GM21367 (cell line): Measurements from ENCODE around the gene CDC20.
"Not testable (repeated sequence)": the region's sequence is repeated elsewhere in the genome, so short reads cannot be mapped to it uniquely, and the experiment has no call there.

ENCODE experiments used
- ATAC-seq: cut with Tn5 transposase; IDR thresholded peaks from one replicate; pipeline ENCODE4 v1.9.1; 2021; ENCODE audit not compliant: unreplicated experiment

Gene CDC20

DNA sequence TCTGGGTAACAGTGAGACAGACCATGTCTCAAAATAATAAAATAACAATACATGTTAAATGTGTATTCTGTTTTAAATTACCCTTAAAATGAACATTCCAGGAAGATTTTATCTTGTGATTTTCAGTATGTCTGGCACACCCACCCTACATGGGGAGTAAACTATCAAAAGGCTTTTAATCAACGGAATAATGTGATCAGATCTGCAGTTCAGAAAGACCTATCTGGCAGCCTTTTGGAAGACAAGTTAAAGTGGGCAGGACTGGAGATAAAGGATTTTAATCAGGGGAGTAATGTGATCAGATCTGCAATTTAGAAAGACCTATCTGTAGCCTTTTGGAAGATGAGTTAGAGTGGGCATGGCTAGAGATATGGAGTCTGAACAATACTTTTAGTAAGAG lies 20.7 kb downstream of the CDC20 start:
- ATAC-seq: no peak

DNA sequence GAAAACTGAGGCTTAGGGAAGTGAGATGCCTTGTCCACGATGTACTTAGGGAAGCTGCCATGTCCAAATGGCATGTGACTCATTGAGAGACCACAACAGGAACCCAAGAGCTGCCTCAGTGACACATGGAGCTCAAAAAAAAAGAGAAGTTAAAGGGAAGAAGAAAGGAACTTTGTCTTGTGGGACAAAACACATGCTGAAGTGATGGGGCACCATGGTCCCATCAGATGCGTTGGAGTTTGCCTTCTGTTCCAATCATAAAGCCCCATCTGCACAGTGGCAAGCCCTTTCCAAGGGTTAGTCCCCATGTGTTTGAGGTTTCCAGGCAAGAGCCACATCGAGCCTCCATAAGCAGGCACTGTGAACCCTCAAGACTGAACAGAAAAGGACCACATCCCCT lies 22.8 kb downstream of the CDC20 start:
- no peak for ATAC-seq

DNA sequence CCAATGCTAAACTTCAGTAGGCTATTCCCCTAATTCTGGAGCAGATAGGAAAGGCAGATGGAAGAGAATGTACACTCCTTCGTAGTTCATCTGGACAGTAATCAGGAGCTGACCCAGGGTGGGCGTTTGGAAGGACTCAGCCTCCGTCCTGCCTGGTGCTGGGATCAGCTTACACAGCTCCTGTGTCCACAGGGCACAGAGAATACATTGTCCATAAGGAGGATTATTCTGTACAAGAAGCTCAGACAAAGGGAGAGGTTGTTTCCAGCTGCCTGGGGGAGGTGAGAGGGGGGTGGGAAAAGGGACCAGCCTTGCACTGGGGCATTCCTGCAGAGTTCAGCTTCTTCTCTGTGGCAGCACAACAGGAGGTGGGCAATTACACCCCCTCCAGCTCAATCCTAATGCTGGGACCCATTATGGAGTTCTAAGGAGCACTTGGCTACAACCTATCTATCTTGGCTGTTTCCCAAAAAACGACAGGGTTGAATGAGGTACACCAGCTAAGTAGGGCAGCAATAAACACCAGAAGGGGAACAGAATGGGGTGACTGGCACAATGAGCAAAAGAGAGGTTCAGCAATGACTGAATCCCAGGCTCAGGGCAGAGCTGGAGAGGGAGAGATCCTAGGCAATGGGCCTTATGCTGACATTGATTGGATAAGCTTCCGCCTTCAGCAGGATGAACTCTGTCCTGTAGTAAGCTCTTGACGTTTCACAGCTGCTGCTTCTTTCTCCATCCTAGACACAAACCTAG lies 23.4 kb downstream of the CDC20 start:
- no peak for ATAC-seq

DNA sequence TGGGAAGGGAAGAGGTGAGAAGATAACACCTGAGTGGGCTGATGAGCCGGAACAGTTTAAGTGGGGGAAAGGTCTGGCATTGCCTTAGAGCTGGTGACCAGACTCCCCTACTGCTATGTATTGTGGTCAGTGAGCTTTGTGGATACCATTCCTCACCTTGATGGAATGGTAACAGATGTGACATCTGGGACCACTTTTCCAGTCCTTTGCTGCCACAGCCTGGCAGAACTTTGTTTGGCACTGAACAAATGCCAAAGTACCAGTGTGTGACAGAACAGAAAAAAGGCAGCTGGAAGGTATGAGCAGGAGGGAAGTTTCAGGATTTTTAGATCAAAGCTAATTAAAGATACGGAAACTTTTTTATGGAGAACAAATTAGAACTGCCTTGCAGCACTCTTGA lies 24.7 kb downstream of the CDC20 start:
- ATAC-seq: no peak

DNA sequence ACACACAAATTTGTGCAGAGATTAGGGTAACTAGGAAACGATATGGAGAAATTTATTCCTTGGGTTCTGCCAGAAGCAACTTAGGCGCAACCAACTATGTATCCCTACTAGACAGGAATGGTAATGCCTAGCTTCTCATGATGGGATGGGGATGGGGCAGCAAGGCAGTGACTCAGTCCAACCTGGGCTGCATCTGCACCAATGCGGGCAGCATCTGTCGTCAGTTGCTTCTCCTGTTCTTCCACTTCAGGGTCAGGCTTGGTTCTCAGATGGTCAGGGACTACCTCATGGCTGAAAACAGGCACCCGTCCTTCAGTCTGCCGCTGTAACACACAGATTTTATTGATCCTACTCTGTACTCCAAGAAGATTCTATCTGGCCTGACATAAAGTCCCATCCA lies 27.9 kb downstream of the CDC20 start:
- ATAC-seq: no peak

DNA sequence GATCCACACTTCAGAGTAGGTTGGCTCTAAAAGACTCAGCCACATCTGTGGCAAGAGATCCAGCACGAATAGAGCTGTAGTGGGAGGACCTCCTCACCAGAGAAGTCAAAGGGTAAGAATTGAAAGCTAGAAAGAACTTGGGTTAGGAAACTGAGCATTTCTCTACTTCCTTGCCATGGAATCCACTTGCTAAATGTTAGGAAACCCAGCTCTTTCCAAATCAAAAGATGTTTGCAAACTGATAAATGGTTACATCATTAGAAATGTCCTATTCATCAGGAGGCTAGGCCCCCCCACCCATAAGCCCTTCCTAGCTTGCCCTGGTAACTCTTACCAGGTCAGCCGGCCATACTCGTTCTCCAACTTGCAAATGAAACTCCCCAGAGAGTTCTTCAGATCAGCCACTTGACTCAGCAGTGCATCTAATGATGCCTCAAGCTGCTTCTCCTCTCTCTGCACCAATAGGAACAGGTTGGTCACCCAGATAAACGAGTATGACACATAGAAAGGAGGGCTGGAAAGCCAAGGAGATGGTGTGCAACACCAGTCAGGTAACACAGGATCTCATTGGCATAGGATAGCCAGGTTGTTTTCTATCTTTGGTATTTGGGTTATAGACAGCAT lies 29.3 kb downstream of the CDC20 start:
- no peak for ATAC-seq

DNA sequence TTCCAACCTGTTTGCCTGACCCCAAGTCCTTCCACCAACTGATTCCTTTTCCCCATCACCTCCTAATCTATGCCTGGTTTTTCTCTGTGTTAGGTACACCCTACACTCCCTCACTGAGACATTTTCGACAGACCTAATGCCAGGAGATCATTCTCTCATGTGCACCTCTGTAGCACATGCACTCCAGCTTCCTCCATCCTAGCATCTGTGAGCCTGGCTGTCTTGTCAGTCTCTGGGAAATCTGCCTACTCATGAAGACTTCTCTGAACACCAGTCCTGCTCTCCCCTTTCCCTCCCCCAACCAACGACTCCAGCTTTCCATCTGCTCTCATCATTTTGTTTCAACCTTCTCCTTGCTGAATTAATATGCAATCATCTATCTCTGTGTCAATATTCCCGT lies 29.8 kb downstream of the CDC20 start:
- no peak for ATAC-seq

DNA sequence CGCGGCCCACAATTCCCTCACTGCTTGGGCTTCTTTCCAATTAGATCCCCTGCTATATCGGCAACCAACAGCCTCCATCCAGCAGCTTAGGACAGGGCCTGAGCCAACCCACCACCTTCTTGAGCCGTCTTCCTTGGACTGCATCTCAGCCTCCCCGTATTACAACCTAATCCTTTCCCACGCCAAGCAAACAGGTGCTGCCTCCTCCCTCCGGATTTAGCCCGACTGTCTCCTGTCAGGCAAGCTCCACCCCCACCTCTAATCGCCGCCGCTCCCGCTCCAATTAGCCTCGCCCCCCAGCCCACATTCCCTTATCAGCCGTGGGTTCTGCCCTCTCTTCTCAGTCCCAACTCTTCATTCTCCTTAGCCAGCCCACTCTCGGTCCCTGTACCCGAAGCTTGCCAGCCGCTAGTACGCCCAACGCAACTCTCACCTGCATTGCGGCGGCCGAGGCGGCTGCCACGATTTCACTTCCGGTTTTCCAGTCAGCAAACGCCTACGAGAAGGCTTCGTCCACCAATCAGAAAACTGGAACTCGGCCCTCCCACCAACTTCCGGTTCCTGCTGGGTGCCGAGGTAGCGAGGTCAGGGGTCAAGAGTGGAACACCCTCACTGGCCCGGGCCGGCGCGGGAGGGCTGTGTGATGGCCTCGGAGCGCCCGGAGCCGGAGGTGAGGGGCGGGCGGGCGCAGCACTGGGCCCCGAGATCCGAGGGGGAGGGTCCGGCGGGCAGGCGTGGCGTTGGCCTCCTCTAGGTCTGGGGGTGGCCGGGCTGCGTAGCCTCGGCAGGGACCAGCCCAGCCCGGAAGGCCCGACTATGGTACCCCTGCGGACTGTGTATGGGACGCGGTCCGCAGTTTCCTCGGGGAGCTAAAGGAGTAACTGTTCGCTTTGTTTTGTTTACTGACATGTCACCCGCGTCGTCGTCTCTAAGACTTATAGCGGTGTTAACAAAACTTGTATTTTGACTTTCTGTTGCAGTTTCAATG lies 30.8 kb downstream of the CDC20 start, which contains the start of the genes MED8 and SZT2:
Gene MED8, minus strand, starts transcription at position 475 of the 988 bp plus-strand sequence. Its CDS starts 36 bp downstream, at position 439.
Gene SZT2, plus strand, starts transcription at position 574 of the 988 bp plus-strand sequence. Its CDS starts 70 bp downstream, at position 644.
- ATAC-seq: peak; percentile 82

DNA sequence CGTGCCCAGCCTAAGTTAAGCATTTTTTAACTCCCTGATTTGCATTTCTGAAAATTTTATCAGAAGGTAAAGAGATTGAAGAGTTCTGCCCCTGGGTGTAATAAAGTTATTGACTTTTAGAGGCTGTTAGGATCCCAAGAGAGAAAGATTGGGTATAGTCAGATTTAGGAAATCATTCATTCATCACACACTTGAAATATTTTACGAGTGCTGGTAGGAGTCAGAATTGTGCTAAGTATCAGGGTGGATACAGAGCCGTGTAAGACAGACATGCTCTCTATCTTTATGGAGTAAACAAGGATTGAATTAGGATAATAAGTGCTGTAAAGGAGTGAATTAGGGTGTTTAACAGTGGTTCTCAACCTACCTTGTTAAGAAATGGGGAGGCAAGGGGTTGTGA lies 33.9 kb downstream of the CDC20 start:
- no peak for ATAC-seq

DNA sequence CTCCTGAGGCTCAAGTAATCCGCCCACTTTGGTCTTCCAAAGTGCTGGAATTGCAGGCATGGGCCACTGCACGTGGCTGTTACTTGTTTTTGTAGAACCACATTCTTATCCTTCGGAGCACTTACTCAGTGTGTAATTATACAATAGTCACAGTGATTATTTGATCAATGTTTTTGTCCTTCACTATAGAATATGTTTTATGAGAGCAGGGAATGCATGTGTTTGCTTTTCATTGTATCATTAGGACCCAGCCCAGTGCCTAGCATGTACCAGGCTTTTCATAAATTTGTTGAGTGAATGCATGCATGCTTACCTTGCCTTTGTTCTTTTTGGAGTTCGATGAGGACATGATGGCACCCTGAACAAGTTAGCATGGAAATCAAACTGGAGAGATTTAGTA lies 36.7 kb downstream of the CDC20 start:
- no peak for ATAC-seq

DNA sequence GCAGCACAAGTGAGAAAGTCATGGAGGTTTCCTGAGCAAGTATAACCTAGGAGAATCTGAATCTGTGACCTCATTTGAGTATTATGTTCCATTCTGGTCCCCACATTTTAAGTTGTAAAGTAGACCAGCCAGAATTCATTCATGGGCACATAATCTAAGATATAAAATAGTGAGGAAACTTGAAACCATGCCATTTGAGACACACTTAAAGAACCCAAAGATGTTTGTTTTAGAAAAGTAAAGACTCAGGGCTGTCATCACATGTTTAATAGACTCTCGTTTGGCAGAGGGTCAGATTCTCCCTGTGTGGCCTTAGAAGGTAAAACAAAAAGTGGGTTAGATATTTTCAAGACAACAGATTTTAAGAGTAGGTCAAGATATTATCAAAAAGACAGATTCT lies 37.3 kb downstream of the CDC20 start:
- ATAC-seq: no peak

DNA sequence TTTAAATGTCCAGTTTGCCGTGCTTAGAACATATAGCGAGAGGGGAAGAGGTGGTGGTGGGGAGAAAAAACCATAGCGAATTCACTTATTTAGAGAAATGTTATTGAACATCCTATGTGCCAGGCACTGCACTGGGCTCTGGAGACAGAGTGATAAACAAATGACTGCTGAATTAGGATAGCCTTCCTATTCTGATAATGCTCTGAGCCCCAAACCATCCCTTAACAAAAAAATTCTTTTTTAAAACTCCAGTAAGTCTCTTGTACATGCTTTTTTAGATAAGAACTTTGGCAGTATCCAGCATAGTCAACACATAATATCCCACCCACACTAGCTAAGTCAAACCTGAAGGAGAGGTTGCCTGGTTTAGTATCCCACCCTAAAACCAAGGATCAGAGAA lies 39.4 kb downstream of the CDC20 start:
- ATAC-seq: no peak

DNA sequence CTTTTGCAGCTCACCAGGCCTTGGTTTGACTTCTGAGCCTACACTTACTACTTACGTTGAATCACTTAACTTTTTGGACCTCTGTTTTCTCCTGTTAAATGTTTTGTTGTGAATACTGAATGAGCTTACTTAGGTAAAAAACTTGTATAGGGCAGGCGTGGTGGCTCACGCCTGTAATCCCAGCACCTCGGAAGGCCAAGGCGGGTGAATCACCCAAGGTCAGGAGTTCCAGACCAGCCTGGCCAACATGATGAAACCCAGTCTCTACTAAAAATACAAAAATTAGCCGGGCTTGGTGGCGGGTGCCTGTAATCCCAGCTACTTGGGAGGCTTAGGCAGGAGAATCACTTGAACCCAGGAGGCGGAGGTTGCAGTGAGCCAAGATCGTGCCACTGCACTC lies 41.7 kb downstream of the CDC20 start:
- not testable (repeated sequence) for ATAC-seq

DNA sequence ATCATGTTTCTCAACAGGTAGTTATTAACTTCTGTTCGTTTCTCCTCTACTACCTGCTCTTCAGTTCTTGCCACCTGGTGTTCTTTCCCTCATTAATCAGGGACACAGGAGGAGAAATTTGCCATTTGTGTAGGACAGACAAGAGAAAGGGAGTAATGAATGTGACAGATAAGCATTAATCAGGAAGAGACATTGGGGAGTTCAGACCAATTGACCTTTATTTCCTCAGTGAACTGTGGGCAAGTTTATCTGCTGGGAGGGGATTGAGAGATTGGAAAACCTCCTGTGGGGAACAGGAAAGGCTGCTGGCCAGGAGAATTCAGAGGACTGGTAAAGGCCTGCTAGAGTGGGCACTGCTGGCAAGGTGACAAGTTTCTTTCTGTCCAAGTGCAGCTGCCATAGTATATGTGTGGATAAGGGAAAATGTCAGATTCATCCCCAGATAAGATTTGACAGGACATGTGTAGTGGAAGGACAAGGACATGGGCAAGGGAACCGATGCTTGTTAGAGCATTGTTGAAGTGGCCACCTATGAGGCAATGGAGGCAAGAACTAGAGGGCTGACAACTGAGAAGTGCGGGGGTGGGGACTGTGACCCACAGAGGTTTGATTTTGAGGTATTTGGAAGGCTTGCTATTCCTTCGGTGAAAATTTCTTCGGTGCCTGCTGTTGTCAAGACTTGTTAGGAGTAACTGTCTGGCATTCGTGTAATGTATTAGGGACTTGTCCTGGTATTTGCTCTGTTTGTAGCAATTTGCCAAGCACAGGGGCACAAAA lies 43.5 kb downstream of the CDC20 start:
- ATAC-seq: no peak

DNA sequence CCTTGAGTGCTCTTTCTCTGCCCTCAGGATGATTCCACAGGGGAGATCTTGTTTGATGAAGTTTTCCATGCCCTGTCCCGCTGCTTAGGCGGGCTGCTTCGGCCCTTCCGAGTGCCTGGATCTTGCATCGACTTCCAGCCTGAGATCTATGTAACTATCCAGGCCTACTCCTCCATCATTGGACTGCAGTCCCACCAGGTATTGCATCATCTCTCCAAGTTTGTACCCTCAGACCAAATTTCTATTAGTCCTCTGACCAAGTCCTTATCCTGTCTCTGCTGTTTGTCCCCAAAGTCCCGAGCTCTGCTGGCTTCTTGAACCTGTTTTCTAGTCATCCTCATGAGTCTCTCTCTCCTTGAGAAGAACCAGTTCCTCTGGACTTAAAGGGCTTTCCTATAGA lies 45.6 kb downstream of the CDC20 start:
- no peak for ATAC-seq

DNA sequence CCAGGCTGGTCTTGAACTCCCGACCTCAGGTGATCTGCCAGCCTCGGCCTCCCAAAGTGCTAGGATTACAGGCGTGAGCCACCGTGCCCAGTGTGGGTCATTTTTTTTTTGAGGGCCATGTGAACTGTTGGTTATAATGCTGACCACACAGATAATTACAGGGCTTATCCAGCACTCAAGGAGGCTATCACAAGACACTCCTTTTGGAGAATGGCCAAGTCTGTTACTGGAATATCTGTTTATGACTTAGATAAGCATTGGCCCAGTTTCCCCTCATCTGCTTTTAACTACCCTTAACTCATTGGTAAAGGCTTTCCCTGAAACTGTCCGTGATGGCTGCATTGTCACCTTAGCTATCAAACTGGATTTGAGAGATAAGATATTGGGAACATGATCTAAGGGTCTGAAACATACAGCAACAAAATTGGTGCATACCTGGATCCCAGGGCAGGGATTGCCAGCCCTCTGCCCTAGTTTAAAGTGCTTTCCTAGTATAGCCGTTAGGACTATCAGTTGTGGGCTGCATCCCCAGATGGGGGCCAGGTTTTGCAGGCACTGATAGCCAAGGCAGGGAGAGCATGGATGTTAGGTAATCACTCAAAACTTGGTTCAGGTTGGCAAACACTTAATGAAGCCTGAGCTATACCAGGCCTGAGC lies 46.6 kb downstream of the CDC20 start:
- no peak for ATAC-seq

DNA sequence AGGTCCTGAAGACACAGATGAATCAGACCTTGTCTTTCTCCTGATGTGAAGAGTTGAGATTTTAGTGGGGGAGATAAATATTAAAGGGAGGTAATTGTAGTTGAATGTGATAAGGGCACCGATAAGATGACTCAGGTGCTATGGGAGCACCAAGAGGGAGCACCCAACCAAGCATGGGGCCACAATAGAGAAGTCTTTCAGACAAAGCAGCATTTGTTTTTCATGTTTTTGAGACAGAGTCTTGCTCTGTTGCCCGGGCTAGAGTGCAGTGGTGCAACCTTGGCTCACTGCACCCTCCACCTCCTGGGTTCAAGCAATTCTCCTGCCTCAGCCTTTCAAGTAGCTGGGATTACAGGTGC lies 47.1 kb downstream of the CDC20 start:
- no peak for ATAC-seq

DNA sequence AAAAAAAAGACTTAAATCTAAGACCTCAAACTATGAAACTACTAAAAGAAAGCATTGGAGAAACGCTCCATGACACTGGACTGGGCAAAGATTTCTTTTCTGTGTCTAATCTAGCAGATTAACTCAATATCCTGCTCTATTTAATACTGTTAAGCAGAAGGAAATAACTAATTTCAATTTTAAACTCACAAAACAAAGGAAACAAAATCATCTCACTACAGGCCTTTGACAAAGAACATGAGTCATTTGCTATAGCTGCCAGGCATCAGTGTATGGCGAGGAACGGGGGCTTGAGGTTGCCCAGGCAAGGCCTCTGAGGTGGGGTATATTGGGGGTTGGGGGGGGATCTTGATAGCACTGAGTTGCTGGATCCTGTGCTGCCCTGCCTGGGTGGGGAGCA lies 51.8 kb downstream of the CDC20 start:
- no peak for ATAC-seq
